Neural progenitor cell (in vitro differentiated cells): ENCODE measurements around the gene PDZK1IP1. TPM values are rescaled to one million over a fixed set of nuclear protein-coding genes. Genes with fewer than 3 reads are reported as not detected.
"Not testable (repeated sequence)": the region's sequence is repeated elsewhere in the genome, so short reads cannot be mapped to it uniquely, and the experiment has no call there.

ENCODE experiments used
- DNase-seq: peaks from one replicate; pipeline ENCODE4 v3.0.0-alpha.2; 2016; ENCODE audit warnings: low spot score
- H2AFZ ChIP-seq: fragments of 200-600 bp; sonication (generic); replicated peaks from 2 replicates; pipeline ENCODE4 v1.6.1; 2016; ENCODE audit warnings: antibody characterized with exemption
- H3F3A ChIP-seq: fragments of 200-600 bp; sonication (generic); 2 replicates; pipeline ENCODE4 v1.6.1; 2016; ENCODE audit warnings: antibody characterized with exemption, low read depth
- H3K27ac ChIP-seq: fragments of 200-600 bp; sonication (generic); 2 replicates; pipeline ENCODE4 v1.5.1; 2016; ENCODE audit warnings: mild to moderate bottlenecking
- H3K27me3 ChIP-seq: fragments of 200-600 bp; sonication (generic); 2 replicates; pipeline ENCODE4 v1.6.1; 2016; ENCODE audit warnings: mild to moderate bottlenecking, moderate library complexity
- H3K36me3 ChIP-seq: fragments of 200-600 bp; sonication (generic); 2 replicates; pipeline ENCODE4 v1.5.1; 2016
- H3K4me1 ChIP-seq: fragments of 200-600 bp; sonication (generic); 2 replicates; pipeline ENCODE4 v1.6.1; 2016; ENCODE audit warnings: mixed run types
- H3K4me2 ChIP-seq: fragments of 200-600 bp; sonication (generic); 2 replicates; pipeline ENCODE4 v1.6.1; 2016
- H3K4me3 ChIP-seq: fragments of 200-600 bp; sonication (generic); 2 replicates; pipeline ENCODE4 v1.5.1; 2016
- H3K79me2 ChIP-seq: fragments of 200-600 bp; sonication (generic); 2 replicates; pipeline ENCODE4 v1.6.1; 2016; ENCODE audit warnings: low read depth
- H3K9ac ChIP-seq: fragments of 200-600 bp; sonication (generic); 2 replicates; pipeline ENCODE4 v1.6.1; 2016
- H3K9me3 ChIP-seq: fragments of 200-600 bp; sonication (generic); 2 replicates; pipeline ENCODE4 v1.5.1; 2016; ENCODE audit warnings: low read depth
- H4K20me1 ChIP-seq: fragments of 200-600 bp; sonication (generic); 2 replicates; pipeline ENCODE4 v1.6.1; 2016; ENCODE audit warnings: low read depth
- H3K27ac Mint-ChIP-seq: 3 replicates; pipeline ENCODE4 v1.8.0; 2021; ENCODE audit warnings: mixed read lengths
- H3K27me3 Mint-ChIP-seq: 2 replicates; pipeline ENCODE4 v1.8.0; 2022; ENCODE audit warnings: low read depth, mild to moderate bottlenecking, inconsistent platforms, moderate library complexity, mixed read lengths; ENCODE audit not compliant: insufficient read depth
- H3K36me3 Mint-ChIP-seq: 3 replicates; pipeline ENCODE4 v1.8.0; 2021; ENCODE audit warnings: mixed read lengths
- H3K4me1 Mint-ChIP-seq: 3 replicates; pipeline ENCODE4 v1.8.0; 2021; ENCODE audit warnings: mixed read lengths
- H3K4me3 Mint-ChIP-seq: 3 replicates; pipeline ENCODE4 v1.8.0; 2021; ENCODE audit warnings: mild to moderate bottlenecking, moderate library complexity, mixed read lengths
- H3K9me3 Mint-ChIP-seq: 3 replicates; pipeline ENCODE4 v1.8.0; 2020; ENCODE audit warnings: mixed read lengths
- CTCF ChIP-seq: fragments of 200-600 bp; sonication (generic); IDR thresholded peaks from 2 replicates; pipeline ENCODE4 v1.5.1; 2017; ENCODE audit warnings: antibody characterized with exemption, mild to moderate bottlenecking
- EZH2 ChIP-seq: fragments of 200-600 bp; sonication (generic); IDR thresholded peaks from 2 replicates; pipeline ENCODE4 v1.6.1; 2017; ENCODE audit warnings: antibody characterized with exemption, mild to moderate bottlenecking, moderate library complexity
- EZH2phosphoT487 ChIP-seq: fragments of 200-600 bp; sonication (generic); IDR thresholded peaks from 2 replicates; pipeline ENCODE4 v1.6.1; 2017; ENCODE audit warnings: antibody characterized with exemption
- total RNA-seq: library from RNA; depleted of rRNA; stranded (reverse); fragments of >200 nt; gene quantifications from 2 replicates; pipeline ENCODE4 v1.2.3, GENCODE V29; 2015; ENCODE audit warnings: low replicate concordance

The PDZK1IP1 gene
- total RNA-seq, 1 donor from 2014 or later = not detected

DNA sequence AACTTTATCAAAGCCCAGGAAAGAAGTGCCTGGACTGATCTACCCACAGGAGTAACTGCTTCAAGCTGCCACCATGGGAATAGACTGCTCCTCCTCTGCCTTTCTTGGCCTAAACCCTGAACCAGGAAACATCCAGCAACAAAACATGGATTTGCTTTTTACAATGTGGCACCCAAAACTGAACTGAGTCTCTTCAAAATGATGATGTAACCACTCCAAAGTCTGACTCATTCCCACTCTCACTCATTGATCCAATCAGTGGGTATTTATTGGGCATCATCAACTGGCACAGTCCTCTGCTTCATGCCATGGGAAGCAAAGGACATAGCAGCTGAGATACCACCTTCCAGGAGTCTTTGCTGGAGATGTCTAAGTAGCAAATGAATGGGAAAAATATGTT is 29.1 kb downstream of the PDZK1IP1 start:
- no peak overlapping the region for H2AFZ ChIP-seq
- no peak for TF ChIP-seq CTCF
- no peak for TF ChIP-seq EZH2
- no peak for TF ChIP-seq EZH2phosphoT487
- no peaks in the 10 kb centered on the region for H3F3A ChIP-seq
- no peak overlapping the region for H3K27ac ChIP-seq
- H3K27me3 ChIP-seq = no peaks in the 10 kb centered on the region
- no peaks in the 10 kb centered on the region for H3K36me3 Mint-ChIP-seq
- H3K4me3 ChIP-seq = no peak overlapping the region
- H3K27me3 Mint-ChIP-seq = peaks cover 9% of the 10 kb centered on the region
- no peaks in the 10 kb centered on the region for H4K20me1 ChIP-seq
- no peaks in the 10 kb centered on the region for H3K36me3 ChIP-seq
- H3K9me3 ChIP-seq = no peaks in the 10 kb centered on the region
- H3K4me2 ChIP-seq = no peak overlapping the region
- no peak overlapping the region for H3K27ac Mint-ChIP-seq
- no peak overlapping the region for H3K9ac ChIP-seq
- H3K4me3 Mint-ChIP-seq = no peak overlapping the region
- DNase-seq = no peak
- H3K9me3 Mint-ChIP-seq = peaks cover 4% of the 10 kb centered on the region
- H3K79me2 ChIP-seq = no peaks in the 10 kb centered on the region
- no peaks in the 10 kb centered on the region for H3K4me1 ChIP-seq
- no peaks in the 10 kb centered on the region for H3K4me1 Mint-ChIP-seq

- H3K4me3 ChIP-seq, H3K36me3 Mint-ChIP-seq, H3K4me1 ChIP-seq, H2AFZ ChIP-seq, H3K27ac Mint-ChIP-seq, H3K9ac ChIP-seq, H3F3A ChIP-seq, H3K9me3 ChIP-seq, H3K27me3 ChIP-seq, H3K27ac ChIP-seq, H3K79me2 ChIP-seq, H3K27me3 Mint-ChIP-seq, H3K4me2 ChIP-seq, H4K20me1 ChIP-seq, H3K36me3 ChIP-seq, H3K4me1 Mint-ChIP-seq, H3K4me3 Mint-ChIP-seq, DNase-seq: not testable (repeated sequence)
- peaks cover 11% of the 10 kb centered on the region for H3K9me3 Mint-ChIP-seq
These were observed 31.9 kb downstream of the PDZK1IP1 start for GRCh38 chr1:47157957-47158356.

GRCh38 chr1:47156457-47156856 is 33.4 kb downstream of the PDZK1IP1 start:
- H4K20me1 ChIP-seq, H3K36me3 ChIP-seq, H3K27me3 ChIP-seq, DNase-seq, H3K27ac ChIP-seq, H3K4me2 ChIP-seq, H3K27ac Mint-ChIP-seq, H3K4me1 Mint-ChIP-seq, H3K4me3 Mint-ChIP-seq, H3F3A ChIP-seq, H3K79me2 ChIP-seq, H3K9me3 ChIP-seq, H3K27me3 Mint-ChIP-seq, H2AFZ ChIP-seq, H3K4me1 ChIP-seq, H3K36me3 Mint-ChIP-seq, H3K4me3 ChIP-seq, H3K9ac ChIP-seq: not testable (repeated sequence)
- H3K9me3 Mint-ChIP-seq = peaks cover 11% of the 10 kb centered on the region

DNA sequence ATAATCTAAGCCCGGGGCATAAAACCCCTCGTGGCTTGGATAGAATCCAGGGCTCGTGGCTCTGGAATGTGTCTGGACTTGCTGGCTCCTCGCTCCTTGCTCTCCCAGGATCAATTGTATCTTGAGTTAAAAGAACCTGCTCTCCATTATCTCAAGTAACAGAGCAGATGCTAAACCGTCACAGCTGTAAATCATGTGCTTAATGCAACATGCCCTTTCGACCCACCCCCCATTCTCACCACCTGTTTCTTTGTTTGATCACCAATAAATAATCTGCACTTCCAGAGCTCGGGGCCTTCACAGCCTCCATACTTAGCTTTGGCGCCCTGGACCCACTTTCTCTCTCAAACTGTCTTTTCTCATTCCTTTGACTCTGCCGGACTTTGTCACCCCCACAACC is 40.7 kb downstream of the PDZK1IP1 start:
- H3K4me1 Mint-ChIP-seq, H3K4me2 ChIP-seq, H3K9ac ChIP-seq, H2AFZ ChIP-seq, H3K27ac ChIP-seq, H3K36me3 Mint-ChIP-seq, H3K4me3 ChIP-seq, H3K9me3 Mint-ChIP-seq, H3K27me3 Mint-ChIP-seq, H3K27ac Mint-ChIP-seq, H3F3A ChIP-seq, H3K9me3 ChIP-seq, H3K36me3 ChIP-seq, H4K20me1 ChIP-seq, H3K4me3 Mint-ChIP-seq, H3K27me3 ChIP-seq, H3K79me2 ChIP-seq, H3K4me1 ChIP-seq: not testable (repeated sequence)
- DNase-seq = peak; percentile 9

- Mint-ChIP-seq H3K36me3 (no peaks in the 10 kb centered on the region), H3K4me1 (no peaks in the 10 kb centered on the region), H3K27me3 (no peaks in the 10 kb centered on the region), H3K4me3 (no peak overlapping the region), H3K27ac (no peak overlapping the region), H3K9me3 (no peaks in the 10 kb centered on the region)
- H2AFZ ChIP-seq = no peak overlapping the region
- DNase-seq = no peak
- no peak overlapping the region for H3K4me2 ChIP-seq
- no peaks in the 10 kb centered on the region for H3K79me2 ChIP-seq
- H3K4me1 ChIP-seq = no peaks in the 10 kb centered on the region
- H3K4me3 ChIP-seq = no peak overlapping the region
- H3K27ac ChIP-seq = no peak overlapping the region
- TF ChIP-seq EZH2 = no peak
- peak; percentile 5 for TF ChIP-seq CTCF
- TF ChIP-seq EZH2phosphoT487 = no peak
- no peaks in the 10 kb centered on the region for H3K36me3 ChIP-seq
- no peaks in the 10 kb centered on the region for H3F3A ChIP-seq
- H3K27me3 ChIP-seq = no peaks in the 10 kb centered on the region
- no peaks in the 10 kb centered on the region for H4K20me1 ChIP-seq
- H3K9ac ChIP-seq = no peak overlapping the region
- H3K9me3 ChIP-seq = no peaks in the 10 kb centered on the region
These were observed 42.6 kb downstream of the PDZK1IP1 start for GRCh38 chr1:47147047-47147785.

- H3F3A ChIP-seq, H3K36me3 Mint-ChIP-seq, H3K9ac ChIP-seq, H3K4me1 Mint-ChIP-seq, H4K20me1 ChIP-seq, H3K27me3 ChIP-seq, H3K27ac Mint-ChIP-seq, H3K4me3 Mint-ChIP-seq, H3K9me3 ChIP-seq, H3K79me2 ChIP-seq, H3K9me3 Mint-ChIP-seq, H3K27ac ChIP-seq, H2AFZ ChIP-seq, DNase-seq, H3K4me3 ChIP-seq, H3K4me2 ChIP-seq, H3K27me3 Mint-ChIP-seq, H3K36me3 ChIP-seq, H3K4me1 ChIP-seq: not testable (repeated sequence)
These were observed 43.3 kb downstream of the PDZK1IP1 start for GRCh38 chr1:47146495-47146894.
